ENCODE results near the gene LHFPL3. TPM values are rescaled to one million over a fixed set of nuclear protein-coding genes. Genes with fewer than 3 reads are reported as not detected.

The LHFPL3 gene
- total RNA-seq, 2 donors from 2014 or later, result not detected

DNA sequence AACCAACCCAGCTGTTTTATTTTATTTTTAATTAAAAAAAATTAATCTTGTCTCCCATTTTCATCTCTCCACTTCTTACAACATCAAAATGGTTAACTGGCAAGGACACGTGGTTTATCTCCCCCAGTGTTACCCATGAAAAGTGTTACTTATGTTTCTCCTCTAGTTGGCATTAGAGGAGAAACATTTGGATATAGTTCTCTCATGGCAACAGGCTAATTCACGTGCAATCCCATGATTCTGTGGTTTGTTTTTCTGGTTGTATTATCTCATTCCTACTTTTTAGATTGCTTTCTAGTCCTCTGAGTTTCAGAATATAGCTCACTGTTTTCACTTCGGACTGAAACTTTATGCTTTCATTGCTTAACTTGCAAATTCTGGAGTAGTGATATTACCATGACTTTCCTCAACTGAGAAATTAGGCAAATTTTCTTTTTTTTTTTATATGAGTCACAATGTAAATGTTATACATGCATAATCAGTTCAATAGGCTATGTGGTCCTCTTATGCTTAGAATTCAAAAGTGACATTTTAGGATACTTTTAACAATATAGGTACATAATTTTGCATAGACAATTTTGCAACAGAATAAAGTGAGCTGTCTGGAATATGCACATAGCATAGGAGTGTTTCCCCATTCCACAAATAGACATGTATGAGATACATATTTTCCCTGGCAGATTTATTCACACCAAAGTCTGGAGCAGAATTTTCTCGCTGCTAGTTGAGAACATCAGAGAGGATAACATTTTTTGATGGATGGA is 43.0 kb downstream of the LHFPL3 start:
- Histone ChIP-seq H3K4me1 (no peaks in the 10 kb centered on the region), H3K27ac (no peak overlapping the region), H3K27me3 (no peaks in the 10 kb centered on the region), H3K36me3 (no peaks in the 10 kb centered on the region), H3K9me3 (no peaks in the 10 kb centered on the region), H3K4me3 (no peak overlapping the region)
- DNase-seq (ENCODE audit: low spot score), result no peak
- no peak for TF ChIP-seq CTCF (IDR thresholded peaks at IDR 0.05)

GRCh38 chr7:104371980-104372357 is 43.6 kb downstream of the LHFPL3 start:
- DNase-seq (ENCODE audit: low spot score), result no peak
- no peaks in the 10 kb centered on the region for H3K4me1 ChIP-seq
- no peak for TF ChIP-seq CTCF (IDR thresholded peaks at IDR 0.05)
- no peak overlapping the region for H3K4me3 ChIP-seq
- no peak overlapping the region for H3K27ac ChIP-seq
- no peaks in the 10 kb centered on the region for H3K36me3 ChIP-seq
- H3K27me3 ChIP-seq, result no peaks in the 10 kb centered on the region
- H3K9me3 ChIP-seq, result no peaks in the 10 kb centered on the region

DNA sequence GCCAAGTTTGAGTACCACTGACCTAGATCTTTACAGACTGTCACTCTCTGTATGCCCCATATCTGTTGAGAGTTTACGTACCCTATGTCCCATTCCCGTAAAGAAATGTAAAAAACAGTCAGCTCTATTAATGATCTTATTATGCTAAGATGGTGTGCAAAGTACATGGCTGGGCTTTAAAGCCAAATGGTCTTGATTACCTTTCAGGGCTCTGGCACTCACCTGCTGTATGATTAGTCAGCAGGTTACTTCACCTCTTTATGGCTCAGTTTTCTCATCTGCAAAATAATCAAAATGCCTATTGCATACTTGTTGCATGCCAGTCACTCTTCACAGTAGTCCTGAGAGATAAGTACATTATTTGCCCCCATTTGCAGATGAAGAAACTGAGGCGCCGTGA is 54.2 kb downstream of the LHFPL3 start:
- no peak overlapping the region for H3K27ac ChIP-seq
- peaks cover 0 to 14% of the 10 kb centered on the region in 2 donors for H3K9me3 ChIP-seq
- no peak overlapping the region for H3K4me3 ChIP-seq
- DNase-seq (ENCODE audit: low spot score), result no peak
- H3K27me3 ChIP-seq, result no peaks in the 10 kb centered on the region
- H3K36me3 ChIP-seq, result no peaks in the 10 kb centered on the region
- no peak for TF ChIP-seq CTCF (IDR thresholded peaks at IDR 0.05)
- H3K4me1 ChIP-seq, result no peaks in the 10 kb centered on the region

DNA sequence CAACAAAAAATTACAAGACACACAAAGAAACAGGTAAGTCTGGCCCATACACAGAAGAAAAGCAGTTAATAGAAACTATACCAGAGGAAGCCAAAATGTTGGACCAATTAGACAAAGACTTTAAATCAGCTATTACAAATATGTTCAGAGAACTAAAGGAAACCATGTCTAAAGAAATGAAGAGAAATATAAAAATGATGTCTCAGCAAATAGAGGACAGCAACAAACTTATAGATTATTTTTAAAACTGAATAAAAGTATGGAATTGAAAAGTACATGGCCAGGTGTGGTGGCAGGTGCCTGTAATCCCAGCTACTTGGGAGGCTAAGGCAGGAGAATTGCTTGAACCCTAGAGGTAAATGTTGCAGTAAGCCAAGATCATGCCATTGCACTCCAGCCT is 58.5 kb downstream of the LHFPL3 start:
- DNase-seq (ENCODE audit: low spot score), result no peak
- no peaks in the 10 kb centered on the region for H3K36me3 ChIP-seq
- no peak overlapping the region for H3K4me3 ChIP-seq
- H3K27me3 ChIP-seq, result no peaks in the 10 kb centered on the region
- no peak overlapping the region for H3K27ac ChIP-seq
- no peaks in the 10 kb centered on the region for H3K4me1 ChIP-seq
- no peak for TF ChIP-seq CTCF (IDR thresholded peaks at IDR 0.05)
- H3K9me3 ChIP-seq, result peaks cover 0 to 25% of the 10 kb centered on the region in 2 donors

GRCh38 chr7:104388222-104388621 is 59.8 kb downstream of the LHFPL3 start:
- peaks cover 0 to 25% of the 10 kb centered on the region in 2 donors for H3K9me3 ChIP-seq
- H3K36me3 ChIP-seq, result no peaks in the 10 kb centered on the region
- no peak overlapping the region for H3K4me3 ChIP-seq
- no peak for DNase-seq (ENCODE audit: low spot score)
- TF ChIP-seq CTCF (IDR thresholded peaks at IDR 0.05), result no peak
- H3K27ac ChIP-seq, result no peak overlapping the region
- H3K27me3 ChIP-seq, result no peaks in the 10 kb centered on the region
- H3K4me1 ChIP-seq, result no peaks in the 10 kb centered on the region

DNA sequence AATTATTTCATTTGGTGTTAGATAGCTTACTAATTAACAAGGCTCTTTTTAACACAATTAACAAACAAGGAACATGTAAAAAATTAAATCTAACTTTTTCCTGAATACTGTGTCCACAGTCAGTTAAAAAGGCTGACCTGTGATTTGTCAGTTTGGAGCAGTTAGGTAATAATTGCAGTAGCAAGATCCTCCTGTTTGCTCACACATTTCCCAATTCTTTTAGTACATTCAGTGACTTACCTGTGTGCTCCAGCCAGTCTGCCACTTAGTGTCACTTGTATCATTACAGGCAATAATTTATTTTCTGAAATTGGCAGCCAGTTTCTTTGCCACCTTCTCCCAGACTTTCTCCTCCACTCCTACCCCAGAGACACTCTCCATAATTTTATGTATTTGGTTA is 66.8 kb downstream of the LHFPL3 start:
- H3K27ac ChIP-seq, result no peak overlapping the region
- no peaks in the 10 kb centered on the region for H3K27me3 ChIP-seq
- no peaks in the 10 kb centered on the region for H3K36me3 ChIP-seq
- TF ChIP-seq CTCF (IDR thresholded peaks at IDR 0.05), result no peak
- DNase-seq (ENCODE audit: low spot score), result no peak
- no peaks in the 10 kb centered on the region for H3K4me1 ChIP-seq
- H3K9me3 ChIP-seq, result no peaks in the 10 kb centered on the region
- no peak overlapping the region for H3K4me3 ChIP-seq
